ENCODE results near the gene NR3C1.

NR3C1 gene

GRCh38 chr5:143446535-143447226 is 43.2 kb upstream of the NR3C1 start:
- no peak for DNase-seq

GRCh38 chr5:143445776-143446175 is 42.3 kb upstream of the NR3C1 start:
- H2BK15ac ChIP-seq (ENCODE audit: low read depth, poor library complexity, severe bottlenecking), result no peak overlapping the region
- no peak overlapping the region for H3K9ac ChIP-seq (ENCODE audit: low read length)
- no peaks in the 10 kb centered on the region for H3K36me3 ChIP-seq (ENCODE audit: control insufficient read depth in 1 of 2, insufficient read depth in 2 of 2, low read depth in 1 of 2, low read length in 2 of 2)
- no peaks in the 10 kb centered on the region for H3K9me3 ChIP-seq (ENCODE audit: control insufficient read depth, low read length)
- H3K18ac ChIP-seq (ENCODE audit: low read depth in 1 of 2, low read length in 2 of 2), result no peak overlapping the region
- H3K4me2 ChIP-seq (ENCODE audit: low read length, poor library complexity, severe bottlenecking), result no peak overlapping the region
- no peak overlapping the region for H2AFZ ChIP-seq (ENCODE audit: low read depth, low read length)
- no peaks in the 10 kb centered on the region for H3K27me3 ChIP-seq (ENCODE audit: control insufficient read depth in 1 of 2, insufficient read depth in 1 of 2, low read length in 2 of 2)
- H2BK120ac ChIP-seq (ENCODE audit: low read depth, low read length), result no peak overlapping the region
- no peak overlapping the region for H4K8ac ChIP-seq (ENCODE audit: low read length)
- H2BK5ac ChIP-seq (ENCODE audit: low read depth, low read length, poor library complexity, severe bottlenecking), result no peak overlapping the region
- no peak overlapping the region for H2BK12ac ChIP-seq (ENCODE audit: low read length in 2 of 2)
- 24% methylated on average over 2 of the region's 3 CpGs for WGBS
- DNase-seq, result no peak
- H3K4ac ChIP-seq (ENCODE audit: low read depth in 1 of 2, low read length in 2 of 2), result no peak overlapping the region
- no peak overlapping the region for H3K27ac ChIP-seq (ENCODE audit: low read length, poor library complexity, severe bottlenecking)
- no peak overlapping the region for H2AK5ac ChIP-seq (ENCODE audit: low read length, severe bottlenecking)
- H3K79me1 ChIP-seq (replicated peaks; ENCODE audit: low read length, poor library complexity, severe bottlenecking), result no peaks in the 10 kb centered on the region
- H3K4me3 ChIP-seq (ENCODE audit: insufficient read depth in 1 of 2, low read depth in 1 of 2, low read length in 2 of 2), result no peak overlapping the region
- H3K23ac ChIP-seq (ENCODE audit: low read length in 2 of 2), result no peak overlapping the region
- no peak overlapping the region for H4K91ac ChIP-seq (ENCODE audit: low read length)
- no peak overlapping the region for H3K14ac ChIP-seq (ENCODE audit: low read length in 2 of 2)
- no peaks in the 10 kb centered on the region for H3K4me1 ChIP-seq (ENCODE audit: control insufficient read depth, insufficient read depth, low read depth, low read length)

More at GRCh38 chr5:143446535-143447226, 43.2 kb upstream of the NR3C1 start:
- Histone ChIP-seq H2AFZ (ENCODE audit: low read depth, low read length) (no peak overlapping the region), H3K4ac (ENCODE audit: low read depth in 1 of 2, low read length in 2 of 2) (no peak overlapping the region), H3K9me3 (ENCODE audit: control insufficient read depth, low read length) (no peaks in the 10 kb centered on the region), H3K18ac (ENCODE audit: low read depth in 1 of 2, low read length in 2 of 2) (no peak overlapping the region), H2BK12ac (ENCODE audit: low read length in 2 of 2) (no peak overlapping the region), H3K9ac (ENCODE audit: low read length) (no peak overlapping the region), H3K79me1 (replicated peaks; ENCODE audit: low read length, poor library complexity, severe bottlenecking) (no peaks in the 10 kb centered on the region), H2BK5ac (ENCODE audit: low read depth, low read length, poor library complexity, severe bottlenecking) (no peak overlapping the region), H3K4me3 (ENCODE audit: insufficient read depth in 1 of 2, low read depth in 1 of 2, low read length in 2 of 2) (no peak overlapping the region), H3K4me1 (ENCODE audit: control insufficient read depth, insufficient read depth, low read depth, low read length) (no peaks in the 10 kb centered on the region), H2BK120ac (ENCODE audit: low read depth, low read length) (no peak overlapping the region), H3K14ac (ENCODE audit: low read length in 2 of 2) (no peak overlapping the region), H2BK15ac (ENCODE audit: low read depth, poor library complexity, severe bottlenecking) (no peak overlapping the region), H4K8ac (ENCODE audit: low read length) (no peak overlapping the region), H3K27me3 (ENCODE audit: control insufficient read depth in 1 of 2, insufficient read depth in 1 of 2, low read length in 2 of 2) (no peaks in the 10 kb centered on the region), H3K36me3 (ENCODE audit: control insufficient read depth in 1 of 2, insufficient read depth in 2 of 2, low read depth in 1 of 2, low read length in 2 of 2) (no peaks in the 10 kb centered on the region), H3K23ac (ENCODE audit: low read length in 2 of 2) (no peak overlapping the region), H3K27ac (ENCODE audit: low read length, poor library complexity, severe bottlenecking) (no peak overlapping the region), H4K91ac (ENCODE audit: low read length) (no peak overlapping the region), H3K4me2 (ENCODE audit: low read length, poor library complexity, severe bottlenecking) (no peak overlapping the region), H2AK5ac (ENCODE audit: low read length, severe bottlenecking) (no peak overlapping the region)
- WGBS, result 83% methylated on average over 1 of the region's 1 CpG

GRCh38 chr5:143443330-143443729 is 39.8 kb upstream of the NR3C1 start:
- H3K4ac ChIP-seq (ENCODE audit: low read depth in 1 of 2, low read length in 2 of 2), result no peak overlapping the region
- 100% methylated on average over 1 of the region's 1 CpG for WGBS

GRCh38 chr5:143442385-143442784 is 38.9 kb upstream of the NR3C1 start:
- Histone ChIP-seq H3K14ac (ENCODE audit: low read length in 2 of 2) (no peak overlapping the region), H2AK5ac (ENCODE audit: low read length, severe bottlenecking) (no peak overlapping the region), H2BK12ac (ENCODE audit: low read length in 2 of 2) (no peak overlapping the region), H3K36me3 (ENCODE audit: control insufficient read depth in 1 of 2, insufficient read depth in 2 of 2, low read depth in 1 of 2, low read length in 2 of 2) (no peaks in the 10 kb centered on the region), H2BK120ac (ENCODE audit: low read depth, low read length) (no peak overlapping the region), H2BK5ac (ENCODE audit: low read depth, low read length, poor library complexity, severe bottlenecking) (no peak overlapping the region), H3K4me1 (ENCODE audit: control insufficient read depth, insufficient read depth, low read depth, low read length) (no peaks in the 10 kb centered on the region), H3K4me2 (ENCODE audit: low read length, poor library complexity, severe bottlenecking) (no peak overlapping the region), H3K9ac (ENCODE audit: low read length) (peak overlapping the region; percentile 41), H3K27me3 (ENCODE audit: control insufficient read depth in 1 of 2, insufficient read depth in 1 of 2, low read length in 2 of 2) (no peaks in the 10 kb centered on the region), H3K4ac (ENCODE audit: low read depth in 1 of 2, low read length in 2 of 2) (no peak overlapping the region), H3K27ac (ENCODE audit: low read length, poor library complexity, severe bottlenecking) (no peak overlapping the region), H3K9me3 (ENCODE audit: control insufficient read depth, low read length) (no peaks in the 10 kb centered on the region), H3K79me1 (replicated peaks; ENCODE audit: low read length, poor library complexity, severe bottlenecking) (no peaks in the 10 kb centered on the region), H4K8ac (ENCODE audit: low read length) (no peak overlapping the region), H2BK15ac (ENCODE audit: low read depth, poor library complexity, severe bottlenecking) (no peak overlapping the region), H4K91ac (ENCODE audit: low read length) (no peak overlapping the region), H3K23ac (ENCODE audit: low read length in 2 of 2) (no peak overlapping the region), H3K4me3 (ENCODE audit: insufficient read depth in 1 of 2, low read depth in 1 of 2, low read length in 2 of 2) (no peak overlapping the region), H2AFZ (ENCODE audit: low read depth, low read length) (no peak overlapping the region), H3K18ac (ENCODE audit: low read depth in 1 of 2, low read length in 2 of 2) (no peak overlapping the region)
- 86% methylated on average over 2 of the region's 2 CpGs for WGBS
- no peak for DNase-seq

More at GRCh38 chr5:143443330-143443729, 39.8 kb upstream of the NR3C1 start:
- no peak overlapping the region for H3K23ac ChIP-seq (ENCODE audit: low read length in 2 of 2)
- H3K4me1 ChIP-seq (ENCODE audit: control insufficient read depth, insufficient read depth, low read depth, low read length), result no peaks in the 10 kb centered on the region
- no peak overlapping the region for H2BK5ac ChIP-seq (ENCODE audit: low read depth, low read length, poor library complexity, severe bottlenecking)
- no peak overlapping the region for H4K91ac ChIP-seq (ENCODE audit: low read length)
- no peak overlapping the region for H3K27ac ChIP-seq (ENCODE audit: low read length, poor library complexity, severe bottlenecking)
- H3K79me1 ChIP-seq (replicated peaks; ENCODE audit: low read length, poor library complexity, severe bottlenecking), result no peaks in the 10 kb centered on the region
- H2BK120ac ChIP-seq (ENCODE audit: low read depth, low read length), result no peak overlapping the region
- H2BK15ac ChIP-seq (ENCODE audit: low read depth, poor library complexity, severe bottlenecking), result no peak overlapping the region
- no peak overlapping the region for H3K14ac ChIP-seq (ENCODE audit: low read length in 2 of 2)
- no peak overlapping the region for H3K4me3 ChIP-seq (ENCODE audit: insufficient read depth in 1 of 2, low read depth in 1 of 2, low read length in 2 of 2)
- no peak overlapping the region for H3K9ac ChIP-seq (ENCODE audit: low read length)
- H2AFZ ChIP-seq (ENCODE audit: low read depth, low read length), result no peak overlapping the region
- H3K27me3 ChIP-seq (ENCODE audit: control insufficient read depth in 1 of 2, insufficient read depth in 1 of 2, low read length in 2 of 2), result no peaks in the 10 kb centered on the region
- H3K9me3 ChIP-seq (ENCODE audit: control insufficient read depth, low read length), result no peaks in the 10 kb centered on the region
- H4K8ac ChIP-seq (ENCODE audit: low read length), result no peak overlapping the region
- H2AK5ac ChIP-seq (ENCODE audit: low read length, severe bottlenecking), result no peak overlapping the region
- H3K36me3 ChIP-seq (ENCODE audit: control insufficient read depth in 1 of 2, insufficient read depth in 2 of 2, low read depth in 1 of 2, low read length in 2 of 2), result no peaks in the 10 kb centered on the region
- no peak overlapping the region for H3K4me2 ChIP-seq (ENCODE audit: low read length, poor library complexity, severe bottlenecking)
- no peak overlapping the region for H3K18ac ChIP-seq (ENCODE audit: low read depth in 1 of 2, low read length in 2 of 2)
- no peak overlapping the region for H2BK12ac ChIP-seq (ENCODE audit: low read length in 2 of 2)
- DNase-seq, result no peak

Data from mesenchymal stem cell (in vitro differentiated cells and primary cell).